CD4-positive, CD25-positive, alpha-beta regulatory T cell (primary cell): ENCODE measurements around the gene EYA2. TPM values are rescaled to one million over a fixed set of nuclear protein-coding genes. Genes with fewer than 3 reads are reported as not detected.

Experiments used
- polyA plus RNA-seq, 4 donors: library from polyadenylated mRNA; unstranded; fragments of 300-500 nt; fragmentation: Illumina TruSeq; gene quantifications; one replicate each; pipeline ENCODE4 v1.2.3, GENCODE V29; 2021
- total RNA-seq: library from RNA; stranded (reverse); gene quantifications from one replicate; pipeline ENCODE4 v1.2.3, GENCODE V29; 2022

EYA2 gene
- total and polyA plus RNA-seq, 5 donors from 2014 or later, result not detected

Other genes starting within 250 kb of the EYA2 start
- 0.67 TPM for gene SLC13A3, start 243.4 kb upstream of the EYA2 start, total RNA-seq
- gene SLC13A3, start 243.4 kb upstream of the EYA2 start, polyA plus RNA-seq, result not detected
- 6.6 TPM for gene TP53RK, start 205.4 kb upstream of the EYA2 start, total RNA-seq
- 10 to 100 TPM; 17.7 to 23.6 (median 19.3) TPM for gene TP53RK, start 205.4 kb upstream of the EYA2 start, polyA plus RNA-seq
- gene SLC2A10, start 185.2 kb upstream of the EYA2 start, total RNA-seq, result not detected
- gene SLC2A10, start 185.2 kb upstream of the EYA2 start, polyA plus RNA-seq, result not detected